ENCODE data around the gene SENP8.
"Not testable (repeated sequence)": the region's sequence is repeated elsewhere in the genome, so short reads cannot be mapped to it uniquely, and the experiment has no call there.

The SENP8 gene

GRCh38 chr15:72156928-72157327 is 38.7 kb downstream of the SENP8 start:
- DNase-seq, result no peak

- DNase-seq, result no peak
These were observed 42.6 kb downstream of the SENP8 start for GRCh38 chr15:72160696-72161245.

GRCh38 chr15:72161361-72162132 is 43.3 kb downstream of the SENP8 start:
- DNase-seq, result no peak

GRCh38 chr15:72162569-72162968 is 44.4 kb downstream of the SENP8 start:
- DNase-seq, result no peak

- no peak for DNase-seq
These were observed 45.5 kb downstream of the SENP8 start for GRCh38 chr15:72163719-72164118.

GRCh38 chr15:72166716-72167417 is 48.7 kb downstream of the SENP8 start:
- DNase-seq, result no peak

GRCh38 chr15:72167445-72167844 is 49.2 kb downstream of the SENP8 start:
- DNase-seq, result no peak

GRCh38 chr15:72168131-72168807 is 50.1 kb downstream of the SENP8 start:
- DNase-seq, result no peak

- no peak for DNase-seq
These were observed 50.6 kb downstream of the SENP8 start for GRCh38 chr15:72168808-72169190.

GRCh38 chr15:72169236-72169920 is 51.2 kb downstream of the SENP8 start:
- no peak for DNase-seq

- no peak for DNase-seq
These were observed 51.9 kb downstream of the SENP8 start for GRCh38 chr15:72169921-72170611.

- no peak for DNase-seq
These were observed 52.5 kb downstream of the SENP8 start for GRCh38 chr15:72170691-72171090.

- not testable (repeated sequence) for DNase-seq
These were observed 53.8 kb downstream of the SENP8 start for GRCh38 chr15:72171978-72172377.

- DNase-seq, result no peak
These were observed 54.6 kb downstream of the SENP8 start for GRCh38 chr15:72172796-72173195.

- DNase-seq, result no peak
These were observed 55.2 kb downstream of the SENP8 start for GRCh38 chr15:72173401-72173800.

GRCh38 chr15:72173864-72174550 is 55.8 kb downstream of the SENP8 start:
- DNase-seq, result no peak

GRCh38 chr15:72174551-72175165 is 56.5 kb downstream of the SENP8 start:
- no peak for DNase-seq

GRCh38 chr15:72175186-72176044 is 57.2 kb downstream of the SENP8 start:
- no peak for DNase-seq

GRCh38 chr15:72176159-72176558 is 58.0 kb downstream of the SENP8 start:
- DNase-seq, result no peak

- DNase-seq, result no peak
These were observed 58.5 kb downstream of the SENP8 start for GRCh38 chr15:72176743-72177142.
